Activated CD8-positive, alpha-beta T cell treated with anti-CD3 and anti-CD28 coated beads, Interleukin-2, amount 10 ng/mL, durations not matched to agents 7 days and 5 days (primary cell): ENCODE results near the gene GCSAM. TPM values are rescaled to one million over a fixed set of nuclear protein-coding genes. Genes with fewer than 3 reads are reported as not detected.
A peak's percentile ranks its signal among the peaks of the same experiment; 100 is the strongest.

Experiments
- ATAC-seq: fragments of 150-1000 bp; cut with Tn5 transposase; one replicate; pipeline ENCODE4 v1.10.0; 2021; ENCODE audit warnings: moderate library complexity
- CTCF ChIA-PET: fragments of 350-600 bp; sonication (Branson Sonifier 250); formaldehyde crosslinking; loops from one replicate; lab custom pipeline; 2021; ENCODE audit warnings: antibody characterized with exemption; lab: Charles Lee
- POLR2A ChIA-PET: fragments of 350-600 bp; sonication (Branson Sonifier 250); formaldehyde crosslinking; loops from one replicate; lab custom pipeline; 2021; ENCODE audit warnings: antibody characterized with exemption; lab: Charles Lee
- DNase-seq: peaks from one replicate; pipeline ENCODE4 v3.0.0-alpha.2; 2020
- H3K27ac Mint-ChIP-seq: one replicate; pipeline ENCODE4 v1.8.0; 2021; ENCODE audit warnings: mild to moderate bottlenecking, mixed read lengths
- H3K27me3 Mint-ChIP-seq: one replicate; pipeline ENCODE4 v1.8.0; 2021; ENCODE audit warnings: low read depth, mixed read lengths
- H3K36me3 Mint-ChIP-seq: one replicate; pipeline ENCODE4 v1.8.0; 2021; ENCODE audit warnings: low read depth, mixed read lengths
- H3K4me1 Mint-ChIP-seq: one replicate; pipeline ENCODE4 v1.8.0; 2021; ENCODE audit warnings: low read depth, mixed read lengths
- H3K4me3 Mint-ChIP-seq: one replicate; pipeline ENCODE4 v1.8.0; 2021; ENCODE audit warnings: mild to moderate bottlenecking, mixed read lengths
- H3K9me3 Mint-ChIP-seq: one replicate; pipeline ENCODE4 v1.8.0; 2022; ENCODE audit warnings: mixed read lengths; ENCODE audit not compliant: insufficient read depth
- total RNA-seq, 2 experiments: library from RNA; stranded (reverse); gene quantifications; one replicate each; pipeline ENCODE4 v1.2.3, GENCODE V29; 2021

GCSAM gene, protein sequence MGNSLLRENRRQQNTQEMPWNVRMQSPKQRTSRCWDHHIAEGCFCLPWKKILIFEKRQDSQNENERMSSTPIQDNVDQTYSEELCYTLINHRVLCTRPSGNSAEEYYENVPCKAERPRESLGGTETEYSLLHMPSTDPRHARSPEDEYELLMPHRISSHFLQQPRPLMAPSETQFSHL
- total RNA-seq = 1 to 10 TPM; 5.6 to 6.9 TPM

DNA sequence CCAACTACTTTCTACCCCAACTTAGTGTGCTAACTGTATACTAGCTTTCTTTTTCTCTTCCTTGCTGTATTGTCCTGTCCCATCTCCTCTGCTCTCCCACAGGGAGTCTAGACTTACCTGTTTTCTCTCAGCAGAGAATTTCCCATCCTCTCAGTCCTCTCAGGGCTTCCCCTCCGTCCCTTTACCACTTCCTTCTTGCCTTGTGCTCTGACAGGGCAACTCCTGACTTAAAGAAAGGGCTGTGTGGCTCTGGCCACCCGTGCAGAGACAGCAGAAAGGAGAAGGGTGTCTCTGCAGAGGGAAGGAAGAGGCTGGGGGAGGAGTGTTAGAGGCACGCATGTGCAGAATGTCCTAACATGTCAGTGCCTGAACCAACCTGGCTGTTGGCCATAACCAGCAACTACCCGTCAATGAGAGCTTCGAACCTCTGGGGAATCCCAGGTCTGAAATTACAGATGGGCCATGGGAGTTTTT, at the start of gene GCSAM:
GCSAM (minus strand) TSS at position 274 of the 474 bp plus-strand sequence; CDS start at position 146, 128 bp downstream.
- H3K4me1 Mint-ChIP-seq = peaks cover 66% of the 10 kb centered on the region
- peaks cover 7% of the 10 kb centered on the region for H3K36me3 Mint-ChIP-seq
- H3K4me3 Mint-ChIP-seq = peak within 1 kb of the TSS; percentile 76
- ChIA-PET POLR2A (interaction anchor here (0.5 to 1.0 kb wide), 4 partner anchors 8 to 410 kb away, joined by 3 to 6 read pairs (median 3); no protein-coding TSS in a partner anchor), CTCF (interaction anchor here (0.7 to 3.0 kb wide), 7 partner anchors 18 to 387 kb away, joined by 3 to 25 read pairs (median 4); partner anchors contain the start of gene SLC9C1)
- H3K27me3 Mint-ChIP-seq = no peaks in the 10 kb centered on the region
- DNase-seq (peak; percentile 68), ATAC-seq (peak; percentile 76)
- no peaks in the 10 kb centered on the region for H3K9me3 Mint-ChIP-seq
- H3K27ac Mint-ChIP-seq = peak within 1 kb of the TSS; percentile 83

DNA sequence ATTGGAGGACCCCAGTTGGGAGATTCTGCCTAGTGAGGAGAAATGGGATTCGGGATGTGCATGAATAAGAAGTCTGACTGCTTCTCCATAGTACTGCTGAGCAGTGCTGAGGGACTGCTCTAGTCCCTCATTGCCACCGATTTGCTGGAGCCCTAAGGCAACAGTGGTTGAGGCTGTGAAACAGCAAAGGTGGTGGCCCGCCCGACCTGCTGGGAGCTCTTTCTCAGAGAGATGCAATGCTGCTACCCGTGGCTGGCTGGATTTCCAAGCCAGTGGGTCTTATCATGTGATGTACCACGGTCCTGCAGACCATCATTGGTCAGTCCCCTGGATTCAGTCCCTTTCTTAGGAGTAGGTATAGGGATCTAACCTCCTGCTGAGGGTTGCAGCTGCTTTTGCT, 42.6 kb upstream of the GCSAM start:
- Mint-ChIP-seq H3K4me3 (no peak overlapping the region), H3K9me3 (no peaks in the 10 kb centered on the region), H3K27me3 (no peaks in the 10 kb centered on the region), H3K36me3 (no peaks in the 10 kb centered on the region), H3K27ac (no peak overlapping the region), H3K4me1 (no peaks in the 10 kb centered on the region)
- ATAC-seq (no peak), DNase-seq (no peak)
- POLR2A ChIA-PET = no interaction called here
- CTCF ChIA-PET = interaction anchor here (1.0 kb wide), 1 partner anchor 39 kb away, joined by 3 read pairs; no protein-coding TSS in a partner anchor

DNA sequence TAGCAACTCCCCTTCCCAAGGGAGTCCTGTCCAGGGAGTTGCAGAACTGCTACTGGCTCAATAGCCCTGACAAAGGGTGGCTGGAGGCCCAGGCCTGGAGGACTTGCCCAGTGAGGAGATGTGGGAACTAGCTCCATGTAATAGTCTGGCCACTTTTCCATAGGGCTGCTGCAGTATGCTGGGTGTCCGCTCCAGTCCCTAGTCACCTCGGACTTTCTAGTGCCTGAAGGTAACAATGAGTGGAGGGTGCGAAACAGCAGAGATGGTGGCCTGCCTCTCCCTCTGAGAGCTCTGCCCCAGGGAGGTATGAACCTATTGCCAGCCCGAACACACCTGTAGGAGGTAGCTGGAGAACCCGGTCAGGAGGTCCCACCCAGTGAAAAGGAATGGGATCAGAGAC, 42.0 kb upstream of the GCSAM start:
- ATAC-seq (no peak), DNase-seq (no peak)
- H3K4me1 Mint-ChIP-seq = no peaks in the 10 kb centered on the region
- POLR2A ChIA-PET = no interaction called here
- H3K36me3 Mint-ChIP-seq = no peaks in the 10 kb centered on the region
- no peak overlapping the region for H3K27ac Mint-ChIP-seq
- no peaks in the 10 kb centered on the region for H3K9me3 Mint-ChIP-seq
- H3K27me3 Mint-ChIP-seq = no peaks in the 10 kb centered on the region
- H3K4me3 Mint-ChIP-seq = no peak overlapping the region
- CTCF ChIA-PET = no interaction called here

DNA sequence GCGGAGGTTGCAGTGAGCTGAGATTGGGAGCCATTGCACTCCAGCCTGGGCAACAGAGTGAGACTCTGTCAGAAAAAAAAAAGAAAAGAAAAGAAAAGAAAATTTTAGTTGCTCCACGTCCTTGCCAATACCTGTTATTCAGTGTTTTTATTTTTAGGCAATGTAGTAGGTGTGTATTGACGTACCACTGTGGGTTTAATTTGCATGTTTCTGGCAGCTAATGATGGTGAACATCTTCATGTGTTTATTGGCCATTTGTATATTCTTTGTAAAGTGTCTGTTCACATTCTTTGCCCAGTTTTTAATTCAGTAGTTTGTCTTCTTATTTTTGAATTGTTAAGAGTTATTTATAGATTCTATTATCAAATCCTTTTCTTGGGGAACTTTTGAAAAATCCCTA, 38.1 kb upstream of the GCSAM start:
- ATAC-seq (no peak), DNase-seq (no peak)
- H3K36me3 Mint-ChIP-seq = peaks cover 2% of the 10 kb centered on the region
- H3K27ac Mint-ChIP-seq = no peak overlapping the region
- H3K4me3 Mint-ChIP-seq = no peak overlapping the region
- POLR2A ChIA-PET = no interaction called here
- no peaks in the 10 kb centered on the region for H3K4me1 Mint-ChIP-seq
- H3K27me3 Mint-ChIP-seq = peaks cover 7% of the 10 kb centered on the region
- CTCF ChIA-PET = no interaction called here
- no peaks in the 10 kb centered on the region for H3K9me3 Mint-ChIP-seq

DNA sequence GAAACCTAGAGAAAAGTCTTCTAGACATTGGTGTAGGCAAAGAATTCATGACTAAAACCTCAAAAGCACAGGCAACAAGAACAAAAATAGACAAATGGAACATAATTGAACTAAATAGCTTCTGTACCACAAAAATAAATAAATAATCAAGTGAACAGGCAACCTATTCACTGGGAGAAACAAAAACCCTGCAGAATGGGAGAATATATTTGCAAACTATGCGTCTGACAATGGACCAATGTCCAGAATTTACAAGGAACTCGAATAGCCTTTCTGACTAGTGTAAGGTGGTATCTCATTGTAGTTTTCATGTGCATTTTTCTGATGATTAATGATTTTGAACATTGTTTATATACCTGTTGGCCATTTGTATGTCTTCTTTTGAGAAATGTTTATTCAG, 37.0 kb upstream of the GCSAM start:
- DNase-seq (no peak), ATAC-seq (no peak)
- H3K9me3 Mint-ChIP-seq = no peaks in the 10 kb centered on the region
- no peak overlapping the region for H3K4me3 Mint-ChIP-seq
- H3K27ac Mint-ChIP-seq = no peak overlapping the region
- H3K4me1 Mint-ChIP-seq = no peaks in the 10 kb centered on the region
- H3K36me3 Mint-ChIP-seq = peaks cover 3% of the 10 kb centered on the region
- ChIA-PET CTCF (interaction anchor here (0.8 to 2.2 kb wide), 2 partner anchors 58 to 123 kb away, joined by 3 to 8 read pairs; no protein-coding TSS in a partner anchor), POLR2A (no interaction called here)
- peaks cover 7% of the 10 kb centered on the region for H3K27me3 Mint-ChIP-seq

DNA sequence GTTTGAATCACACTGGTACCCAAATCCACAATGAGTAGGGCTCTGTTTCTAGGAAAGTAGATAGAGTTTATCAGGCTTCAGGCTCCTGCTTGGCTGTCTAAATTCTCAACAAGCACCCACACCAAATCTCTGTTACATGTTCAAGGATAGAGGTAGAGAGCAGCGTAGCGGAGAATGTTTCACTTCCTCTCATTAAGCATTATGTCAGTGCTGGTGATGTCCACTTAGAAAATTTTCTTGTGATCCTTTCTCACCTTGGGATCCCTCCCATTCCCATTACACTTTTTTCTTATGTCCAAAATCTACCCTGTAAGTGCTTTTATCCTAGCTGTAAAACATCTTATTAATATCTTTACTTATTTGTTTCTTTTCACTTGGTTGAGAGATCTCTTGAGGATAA, 34.7 kb upstream of the GCSAM start:
- ATAC-seq = no peak
- Mint-ChIP-seq H3K27me3 (peaks cover 7% of the 10 kb centered on the region), H3K36me3 (peaks cover 5% of the 10 kb centered on the region), H3K9me3 (no peaks in the 10 kb centered on the region), H3K4me3 (no peak overlapping the region), H3K4me1 (no peaks in the 10 kb centered on the region), H3K27ac (no peak overlapping the region)
- no peak for DNase-seq
- ChIA-PET POLR2A (no interaction called here), CTCF (interaction anchor here (2.2 kb wide), 1 partner anchor 56 kb away, joined by 8 read pairs; no protein-coding TSS in a partner anchor)

DNA sequence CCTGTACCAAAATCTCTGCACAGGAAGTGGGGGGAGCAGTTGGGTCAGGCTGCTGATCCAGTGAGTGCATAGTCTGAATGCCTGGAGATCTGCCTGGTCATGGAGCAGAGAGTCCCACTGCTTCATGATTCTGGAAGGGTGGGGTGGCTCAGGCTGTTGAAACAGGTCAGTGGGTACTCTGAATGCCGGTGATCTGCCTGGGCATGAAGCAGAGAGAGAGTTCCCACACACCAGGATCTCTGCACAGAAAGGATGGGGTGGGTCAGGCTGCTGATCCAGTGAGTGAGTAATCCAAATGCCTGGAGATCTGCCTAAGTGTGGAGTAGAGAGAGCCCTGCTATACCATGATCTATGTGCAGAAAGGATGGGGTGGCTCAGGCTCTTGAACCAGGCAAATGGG, 16.1 kb upstream of the GCSAM start:
- no peak overlapping the region for H3K27ac Mint-ChIP-seq
- H3K4me3 Mint-ChIP-seq = no peak overlapping the region
- POLR2A ChIA-PET = no interaction called here
- DNase-seq (no peak), ATAC-seq (no peak)
- H3K27me3 Mint-ChIP-seq = no peaks in the 10 kb centered on the region
- H3K4me1 Mint-ChIP-seq = no peaks in the 10 kb centered on the region
- CTCF ChIA-PET = no interaction called here
- peaks cover 11% of the 10 kb centered on the region for H3K36me3 Mint-ChIP-seq
- H3K9me3 Mint-ChIP-seq = peaks cover 43% of the 10 kb centered on the region

DNA sequence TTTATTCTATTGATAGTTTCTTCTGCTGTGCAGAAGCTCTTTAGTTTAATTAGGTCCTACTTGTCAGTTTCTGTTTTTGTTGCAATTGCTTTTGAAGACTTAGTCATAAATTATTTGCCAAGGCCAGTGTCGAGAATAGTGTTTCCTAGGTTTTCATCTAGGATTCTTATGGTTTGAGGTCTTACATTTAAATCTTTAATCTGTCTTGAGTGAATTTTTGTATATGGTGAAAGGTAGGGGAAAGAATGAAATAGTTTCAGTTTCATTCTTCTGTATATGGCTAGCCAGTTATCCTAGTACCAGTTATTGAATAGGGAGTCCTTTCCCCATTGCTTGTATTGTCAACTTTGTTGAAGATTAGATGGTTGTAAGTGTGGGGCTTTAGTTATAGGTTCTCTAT, 10.6 kb upstream of the GCSAM start:
- Mint-ChIP-seq H3K27me3 (no peaks in the 10 kb centered on the region), H3K9me3 (peaks cover 31% of the 10 kb centered on the region), H3K27ac (no peak overlapping the region), H3K4me3 (peak overlapping the region; percentile 1), H3K36me3 (peaks cover 15% of the 10 kb centered on the region), H3K4me1 (peaks cover 7% of the 10 kb centered on the region)
- ChIA-PET CTCF (interaction anchor here (1.3 kb wide), 1 partner anchor 32 kb away, joined by 5 read pairs; no protein-coding TSS in a partner anchor), POLR2A (no interaction called here)
- DNase-seq (no peak), ATAC-seq (peak; percentile 47)

DNA sequence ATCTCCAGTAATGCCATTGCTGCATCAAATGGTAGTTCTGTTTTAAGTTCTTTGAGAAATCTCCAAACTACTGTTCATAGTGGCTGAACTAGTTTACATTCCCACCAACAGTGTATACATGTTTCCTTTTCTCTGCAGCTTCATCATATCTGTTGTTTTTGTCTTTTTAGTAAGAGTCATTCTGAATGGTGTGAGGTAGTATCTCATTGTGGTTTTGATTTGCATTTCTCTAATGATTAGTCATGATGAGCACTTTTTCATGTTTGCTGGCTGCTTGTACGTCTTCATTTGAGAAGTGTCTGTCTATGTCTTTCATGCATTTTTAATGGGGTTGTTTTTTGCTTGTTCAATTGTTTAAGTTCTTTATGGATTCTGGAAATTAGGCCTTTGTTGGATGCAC, 10.2 kb upstream of the GCSAM start:
- ATAC-seq (no peak), DNase-seq (no peak)
- Mint-ChIP-seq H3K4me1 (peaks cover 7% of the 10 kb centered on the region), H3K27ac (no peak overlapping the region), H3K27me3 (no peaks in the 10 kb centered on the region), H3K36me3 (peaks cover 15% of the 10 kb centered on the region), H3K9me3 (peaks cover 29% of the 10 kb centered on the region), H3K4me3 (peak overlapping the region; percentile 1)
- CTCF ChIA-PET = interaction anchor here (1.3 kb wide), 1 partner anchor 32 kb away, joined by 5 read pairs; no protein-coding TSS in a partner anchor
- POLR2A ChIA-PET = no interaction called here

DNA sequence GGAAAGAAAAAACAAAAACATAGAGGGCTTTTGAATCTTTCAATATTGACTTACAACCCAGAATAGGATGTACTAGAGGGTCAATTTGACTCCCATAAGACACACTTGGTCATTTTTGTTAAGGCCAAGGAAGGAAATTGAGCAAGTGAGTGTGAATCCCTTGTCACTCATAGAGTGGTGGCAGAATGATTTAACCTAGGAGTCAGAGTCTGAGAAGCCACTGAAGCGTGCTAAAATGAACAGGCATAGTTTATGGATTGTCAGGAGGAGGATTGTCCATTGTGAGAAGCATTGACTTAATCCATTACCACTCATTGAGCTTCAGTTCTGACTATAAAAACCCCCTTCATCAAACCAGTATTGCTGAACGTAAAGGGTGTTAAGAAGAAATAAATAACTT, 8.2 kb upstream of the GCSAM start:
- no peaks in the 10 kb centered on the region for H3K27me3 Mint-ChIP-seq
- peaks cover 10% of the 10 kb centered on the region for H3K36me3 Mint-ChIP-seq
- ChIA-PET CTCF (interaction anchor here (1.0 kb wide), 1 partner anchor 30 kb away, joined by 3 read pairs; no protein-coding TSS in a partner anchor), POLR2A (no interaction called here)
- ATAC-seq (no peak), DNase-seq (no peak)
- H3K27ac Mint-ChIP-seq = no peak overlapping the region
- H3K4me1 Mint-ChIP-seq = peaks cover 10% of the 10 kb centered on the region
- peaks cover 11% of the 10 kb centered on the region for H3K9me3 Mint-ChIP-seq
- no peak overlapping the region for H3K4me3 Mint-ChIP-seq

DNA sequence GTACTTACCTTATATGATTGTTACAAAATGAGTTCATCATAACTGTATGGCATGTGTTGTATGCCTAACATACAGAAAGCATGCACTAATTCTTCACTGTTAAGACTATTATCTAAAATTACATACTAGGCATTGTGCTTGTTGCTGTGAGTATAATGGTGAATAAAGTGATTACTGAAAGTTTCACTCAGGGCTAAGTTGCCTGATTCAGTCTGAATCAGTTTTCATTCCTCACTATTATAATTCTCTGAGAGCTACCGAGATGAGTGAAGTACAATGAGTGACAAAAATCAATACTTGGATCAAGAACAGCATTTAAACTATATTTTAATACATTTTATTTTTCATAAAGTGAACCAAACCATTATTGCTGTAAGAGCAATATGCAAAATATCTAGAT, 7.5 kb upstream of the GCSAM start:
- no peak for ATAC-seq
- no peak for DNase-seq
- Mint-ChIP-seq H3K4me1 (peaks cover 13% of the 10 kb centered on the region), H3K36me3 (peaks cover 10% of the 10 kb centered on the region), H3K4me3 (no peak overlapping the region), H3K27me3 (no peaks in the 10 kb centered on the region), H3K27ac (no peak overlapping the region), H3K9me3 (peaks cover 4% of the 10 kb centered on the region)
- POLR2A ChIA-PET = no interaction called here
- CTCF ChIA-PET = no interaction called here

DNA sequence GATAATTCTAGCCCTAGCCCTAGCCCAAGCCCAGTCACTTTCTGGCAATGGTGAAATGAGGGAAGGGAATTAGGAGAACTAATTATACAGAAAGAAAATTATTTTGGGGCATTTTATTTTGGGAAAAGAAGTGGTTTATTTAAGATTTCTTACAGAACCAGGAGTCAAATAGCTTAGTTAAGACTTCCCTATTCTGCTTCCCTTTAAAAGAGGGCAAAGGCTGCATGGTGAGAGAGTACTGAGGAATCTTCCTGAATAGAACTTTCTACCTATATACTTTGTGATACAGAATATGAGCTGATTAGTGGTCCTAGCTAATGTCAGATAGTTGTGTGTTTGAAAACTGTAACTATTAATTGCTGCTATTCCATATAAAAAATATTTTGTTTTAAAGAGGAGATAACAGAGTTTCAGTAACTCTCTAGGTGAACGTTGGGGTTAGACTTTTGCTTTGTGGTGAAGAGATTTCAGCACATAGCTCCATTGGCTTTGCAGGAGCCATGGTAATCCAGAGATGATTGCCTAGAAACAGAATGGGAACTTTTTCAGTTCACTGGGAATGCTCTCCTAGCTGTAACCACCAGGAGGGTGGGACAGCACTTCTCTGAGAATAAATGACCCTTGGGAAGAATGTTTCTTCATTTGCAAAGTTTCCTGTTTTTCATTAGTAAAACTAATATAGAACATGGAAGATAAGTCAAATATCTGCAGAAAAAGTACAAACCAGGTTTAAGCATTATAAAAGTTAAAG, 5.3 kb upstream of the GCSAM start:
- ChIA-PET POLR2A (no interaction called here), CTCF (interaction anchor here (0.7 to 5.1 kb wide), 16 partner anchors 9 to 382 kb away, joined by 3 to 35 read pairs (median 5); partner anchors contain the start of genes CD200 and SLC9C1)
- peaks cover 26% of the 10 kb centered on the region for H3K4me1 Mint-ChIP-seq
- H3K36me3 Mint-ChIP-seq = peaks cover 2% of the 10 kb centered on the region
- no peak for DNase-seq
- H3K27ac Mint-ChIP-seq = no peak overlapping the region
- H3K4me3 Mint-ChIP-seq = no peak overlapping the region
- ATAC-seq = no peak
- no peaks in the 10 kb centered on the region for H3K9me3 Mint-ChIP-seq
- no peaks in the 10 kb centered on the region for H3K27me3 Mint-ChIP-seq
